Neuronal stem cell (in vitro differentiated cells): ENCODE results near the gene ADAMTSL5.
A peak's percentile ranks its signal among the peaks of the same experiment; 100 is the strongest.

Source experiments
- DNase-seq: peaks from one replicate; pipeline ENCODE4 v3.0.0-alpha.2; 2013; ENCODE audit warnings: low spot score
- H2AFZ ChIP-seq: one replicate; pipeline ENCODE4 v1.6.1; 2013; ENCODE audit warnings: mild to moderate bottlenecking, low read length, inconsistent platforms
- H2AK5ac ChIP-seq: 2 replicates; pipeline ENCODE4 v1.6.1; 2013; ENCODE audit warnings: low read depth, mild to moderate bottlenecking, inconsistent platforms, low read length, moderate library complexity, mixed read lengths
- H2BK120ac ChIP-seq: 2 replicates; pipeline ENCODE4 v1.6.1; 2013; ENCODE audit warnings: low read depth, mild to moderate bottlenecking, inconsistent platforms, low read length, moderate library complexity, mixed read lengths
- H2BK12ac ChIP-seq: one replicate; pipeline ENCODE4 v1.6.1; 2013; ENCODE audit warnings: low read length, inconsistent platforms
- H2BK15ac ChIP-seq: 2 replicates; pipeline ENCODE4 v1.6.1; 2013; ENCODE audit warnings: mild to moderate bottlenecking, low read length, inconsistent platforms, mixed read lengths
- H2BK5ac ChIP-seq: one replicate; pipeline ENCODE4 v1.6.1; 2013; ENCODE audit warnings: inconsistent platforms, mild to moderate bottlenecking, low read length, moderate library complexity
- H3K14ac ChIP-seq: one replicate; pipeline ENCODE4 v1.6.1; 2013; ENCODE audit warnings: low read length, inconsistent platforms
- H3K18ac ChIP-seq: 2 replicates; pipeline ENCODE4 v1.6.1; 2013; ENCODE audit warnings: low read length, inconsistent platforms
- H3K23ac ChIP-seq: 2 replicates; pipeline ENCODE4 v1.6.1; 2013; ENCODE audit warnings: low read depth, mild to moderate bottlenecking, mixed read lengths, low read length, inconsistent platforms; ENCODE audit not compliant: poor library complexity
- H3K27ac ChIP-seq: replicated peaks from 3 replicates; pipeline ENCODE4 v1.5.1; 2013; ENCODE audit warnings: low read length, inconsistent platforms
- H3K27me3 ChIP-seq, 3 experiments: 2 replicates each; pipeline ENCODE4 v1.6.1; 2013; ENCODE audit warnings: low read length in 3 of 3, mild to moderate bottlenecking in 2 of 3, inconsistent platforms in 1 of 3, low read depth in 1 of 3, mixed read lengths in 1 of 3, moderate library complexity in 1 of 3; ENCODE audit not compliant: control insufficient read depth in 3 of 3, insufficient read depth in 3 of 3
- H3K36me3 ChIP-seq, 2 donors: replicated peaks in 1 of 2; 2 replicates each; pipeline ENCODE4 v1.6.1; 2013; ENCODE audit warnings: low read length in 2 of 2; ENCODE audit not compliant: control insufficient read depth in 2 of 2, insufficient read depth in 2 of 2
- H3K4ac ChIP-seq: 2 replicates; pipeline ENCODE4 v1.6.1; 2013; ENCODE audit warnings: inconsistent platforms, mild to moderate bottlenecking, low read length, moderate library complexity
- H3K4me1 ChIP-seq, 2 donors: 1 replicate in 1 of 2; 2 replicates in 1 of 2; pipeline ENCODE4 v1.6.1; 2013; ENCODE audit warnings: low read length in 2 of 2, low read depth in 1 of 2; ENCODE audit not compliant: control insufficient read depth in 2 of 2, insufficient read depth in 1 of 2
- H3K4me2 ChIP-seq: one replicate; pipeline ENCODE4 v1.6.1; 2013; ENCODE audit warnings: mild to moderate bottlenecking, low read length, inconsistent platforms; ENCODE audit not compliant: insufficient read depth, poor library complexity, severe bottlenecking
- H3K4me3 ChIP-seq, 2 donors: 2 replicates each; pipeline ENCODE4 v1.5.1; 2013; ENCODE audit warnings: low read length in 2 of 2, mild to moderate bottlenecking in 2 of 2, inconsistent platforms in 1 of 2, moderate library complexity in 1 of 2
- H3K79me1 ChIP-seq: one replicate; pipeline ENCODE4 v1.6.1; 2013; ENCODE audit warnings: low read depth, mild to moderate bottlenecking, inconsistent platforms, low read length, moderate library complexity
- H3K9ac ChIP-seq: one replicate; pipeline ENCODE4 v1.6.1; 2013; ENCODE audit warnings: mild to moderate bottlenecking, low read depth, low read length, inconsistent platforms; ENCODE audit not compliant: poor library complexity
- H3K9me3 ChIP-seq, 2 donors: replicated peaks in 1 of 2; 2 replicates each; pipeline versions ENCODE3 to v1.6.1; 2013; ENCODE audit warnings: low read length in 2 of 2, mild to moderate bottlenecking in 2 of 2, inconsistent platforms in 1 of 2, low read depth in 1 of 2, mixed read lengths in 1 of 2, moderate library complexity in 1 of 2; ENCODE audit not compliant: control insufficient read depth in 2 of 2, insufficient read depth in 1 of 2
- H4K8ac ChIP-seq: one replicate; pipeline ENCODE4 v1.6.1; 2013; ENCODE audit warnings: low read depth, mild to moderate bottlenecking, inconsistent platforms, low read length, moderate library complexity
- H4K91ac ChIP-seq: one replicate; pipeline ENCODE4 v1.6.1; 2013; ENCODE audit warnings: low read length, low read depth, mild to moderate bottlenecking, inconsistent platforms; ENCODE audit not compliant: poor library complexity
- WGBS, 2 donors: extraction: QIAGEN DNeasy Blood & Tissue Kit; methylation state at CpG; one replicate each; pipeline ENCODE4 v1.1.7; 2013; ENCODE audit warnings: missing lambda C conversion rate in 2 of 2, mixed read lengths in 1 of 2; ENCODE audit not compliant: insufficient read length in 2 of 2, insufficient replicate concordance in 1 of 2; ENCODE audit errors: extremely low coverage in 2 of 2; 5-methylcytosine and 5-hydroxymethylcytosine counted together

ADAMTSL5 gene

GRCh38 chr19:1553415-1553814, 40.6 kb upstream of the ADAMTSL5 start:
- Histone ChIP-seq H3K79me1 (peaks cover 24% of the 10 kb centered on the region), H3K4ac (no peak overlapping the region), H3K14ac (no peak overlapping the region), H3K4me3 (no peak overlapping the region), H4K8ac (no peak overlapping the region), H2BK12ac (no peak overlapping the region), H2BK15ac (no peak overlapping the region), H3K36me3 (peaks cover 19 to 30% of the 10 kb centered on the region in 2 donors), H3K27ac (no peak overlapping the region), H3K4me2 (no peak overlapping the region), H2AK5ac (no peak overlapping the region), H4K91ac (no peak overlapping the region), H2BK120ac (no peak overlapping the region), H3K18ac (no peak overlapping the region), H3K9me3 (peaks cover 0 to 7% of the 10 kb centered on the region in 2 donors), H3K9ac (no peak overlapping the region), H2BK5ac (no peak overlapping the region), H3K4me1 (no peaks in the 10 kb centered on the region), H3K23ac (no peak overlapping the region), H2AFZ (no peak overlapping the region), H3K27me3 (no peaks in the 10 kb centered on the region)
- WGBS, 2 donors: no CpG with 5 or more reads among the region's 10 CpGs
- DNase-seq: no peak

GRCh38 chr19:1551068-1552040, 38.5 kb upstream of the ADAMTSL5 start:
- H2BK12ac ChIP-seq: no peak overlapping the region
- H3K27me3 ChIP-seq: no peaks in the 10 kb centered on the region
- no peak overlapping the region for H3K9ac ChIP-seq
- peak overlapping the region; percentile 39 for H2AK5ac ChIP-seq
- H2AFZ ChIP-seq: no peak overlapping the region
- WGBS, 2 donors: no CpG with 5 or more reads among the region's 17 CpGs
- no peak overlapping the region for H4K91ac ChIP-seq
- H3K27ac ChIP-seq: no peak overlapping the region
- H4K8ac ChIP-seq: no peak overlapping the region
- no peak overlapping the region for H3K18ac ChIP-seq
- H3K9me3 ChIP-seq: peaks cover 0 to 5% of the 10 kb centered on the region in 2 donors
- no peak overlapping the region for H2BK15ac ChIP-seq
- H3K79me1 ChIP-seq: peaks cover 14% of the 10 kb centered on the region
- H3K4me3 ChIP-seq: peak overlapping the region in 1 of 2 donors; percentile 4
- no peak overlapping the region for H2BK5ac ChIP-seq
- H3K4me2 ChIP-seq: no peak overlapping the region
- H3K23ac ChIP-seq: peak overlapping the region; percentile 65
- no peak overlapping the region for H2BK120ac ChIP-seq
- no peak overlapping the region for H3K14ac ChIP-seq
- DNase-seq: no peak
- H3K4me1 ChIP-seq: no peaks in the 10 kb centered on the region
- H3K4ac ChIP-seq: no peak overlapping the region
- H3K36me3 ChIP-seq: peaks cover 11 to 13% of the 10 kb centered on the region in 2 donors

- Histone ChIP-seq H3K27me3 (peaks cover 0 to 4% (median 0%) of the 10 kb centered on the region in 3 experiments), H2BK5ac (no peak overlapping the region), H2BK120ac (no peak overlapping the region), H3K9me3 (peaks cover 0 to 5% of the 10 kb centered on the region in 2 donors), H3K9ac (no peak overlapping the region), H2AFZ (no peak overlapping the region), H2BK12ac (peak overlapping the region; percentile 3), H3K14ac (no peak overlapping the region), H3K79me1 (peaks cover 5% of the 10 kb centered on the region), H3K4ac (no peak overlapping the region), H3K18ac (no peak overlapping the region), H4K8ac (no peak overlapping the region), H3K27ac (no peak overlapping the region), H3K36me3 (peaks cover 5% of the 10 kb centered on the region in 2 donors), H2BK15ac (no peak overlapping the region), H4K91ac (no peak overlapping the region), H3K4me1 (no peaks in the 10 kb centered on the region), H3K4me3 (peak overlapping the region in 1 of 2 donors; percentile 62), H3K4me2 (no peak overlapping the region), H3K23ac (peak overlapping the region; percentile 80), H2AK5ac (no peak overlapping the region)
- DNase-seq: no peak
- 100% methylated on average over 3 of the region's 4 CpGs; no CpG with 5 or more reads in 1 of the 2 donors for WGBS, 2 donors
These were observed 36.6 kb upstream of the ADAMTSL5 start for GRCh38 chr19:1549332-1549945.

- H3K18ac ChIP-seq: no peak overlapping the region
- peak overlapping the region; percentile 69 for H2AFZ ChIP-seq
- no peak overlapping the region for H2BK5ac ChIP-seq
- H4K91ac ChIP-seq: no peak overlapping the region
- no peak overlapping the region for H2BK15ac ChIP-seq
- H3K9me3 ChIP-seq: no peaks in the 10 kb centered on the region
- no peak overlapping the region for H2BK12ac ChIP-seq
- WGBS, 2 donors: no CpG with 5 or more reads among the region's 17 CpGs
- H3K79me1 ChIP-seq: no peaks in the 10 kb centered on the region
- H2BK120ac ChIP-seq: no peak overlapping the region
- H3K23ac ChIP-seq: no peak overlapping the region
- H3K9ac ChIP-seq: no peak overlapping the region
- H3K27ac ChIP-seq: no peak overlapping the region
- no peak overlapping the region for H3K4me3 ChIP-seq
- no peaks in the 10 kb centered on the region for H3K36me3 ChIP-seq
- no peaks in the 10 kb centered on the region for H3K4me1 ChIP-seq
- H3K4ac ChIP-seq: no peak overlapping the region
- no peak overlapping the region for H4K8ac ChIP-seq
- DNase-seq: no peak
- no peak overlapping the region for H3K14ac ChIP-seq
- no peaks in the 10 kb centered on the region for H3K27me3 ChIP-seq
- no peak overlapping the region for H3K4me2 ChIP-seq
- H2AK5ac ChIP-seq: no peak overlapping the region
These were observed 27.6 kb upstream of the ADAMTSL5 start for GRCh38 chr19:1540365-1540925.
